ENCODE data around the gene TXNDC8. TPM values are rescaled to one million over a fixed set of nuclear protein-coding genes. Genes with fewer than 3 reads are reported as not detected.
A peak's percentile ranks its signal among the peaks of the same experiment; 100 is the strongest.

TXNDC8 gene
- total and polyA plus RNA-seq, 12 donors = not detected

DNA sequence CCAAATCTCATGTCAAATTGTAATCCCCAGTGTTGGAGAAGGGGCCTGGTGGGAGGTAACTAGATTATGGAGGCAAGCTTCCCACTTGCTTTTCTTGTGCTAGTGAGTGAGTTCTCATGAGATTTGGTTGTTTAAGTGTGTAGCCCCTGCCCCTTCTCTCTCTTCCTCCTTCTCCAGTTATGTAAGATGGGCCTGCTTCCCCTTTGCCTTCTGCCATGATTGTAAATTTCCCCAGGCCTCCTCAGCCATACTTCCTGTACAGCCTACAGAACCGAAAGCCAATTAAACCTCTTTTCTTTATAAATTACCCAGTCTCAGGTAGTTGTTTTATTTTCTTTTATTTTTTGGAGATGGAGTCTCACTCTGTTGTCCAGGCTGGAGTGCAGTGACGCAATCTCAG lies 18.2 kb upstream of the TXNDC8 start:
- no peak for DNase-seq
- H3K9me3 ChIP-seq (replicated peaks in 1 of 3) = no peaks in the 10 kb centered on the region
- WGBS, 4 donors = 71 to 94% (median 85%) methylated on average over 2 of the region's 2 CpGs

GRCh38 chr9:110351009-110351467 lies 13.4 kb upstream of the TXNDC8 start:
- peak in 1 of 7 donors; percentile 7 for DNase-seq
- H3K27me3 ChIP-seq = no peaks in the 10 kb centered on the region
- 19 to 33% (median 30%) methylated on average over 1 of the region's 1 CpG for WGBS, 4 donors
- intact Hi-C loops (cut with DNase I) = no loop called here
- no peaks in the 10 kb centered on the region for H3K4me1 ChIP-seq (replicated peaks in 1 of 2)
- TF ChIP-seq CTCF (IDR thresholded peaks at IDR 0.05) = no peak
- no peak for TF ChIP-seq POLR2A (IDR thresholded peaks at IDR 0.05)
- no peaks in the 10 kb centered on the region for H3K9me3 ChIP-seq (replicated peaks in 1 of 3)
- H3K27ac ChIP-seq = no peak overlapping the region
- no peak overlapping the region for H3K4me3 ChIP-seq
- H3K36me3 ChIP-seq (replicated peaks in 1 of 2) = no peaks in the 10 kb centered on the region

More for the DNA sequence above, 18.2 kb upstream of the TXNDC8 start:
- H3K36me3 ChIP-seq (replicated peaks in 1 of 2) = no peaks in the 10 kb centered on the region
- no peaks in the 10 kb centered on the region for H3K27me3 ChIP-seq
- no peak overlapping the region for H3K4me3 ChIP-seq
- no peak overlapping the region for H3K27ac ChIP-seq
- no peaks in the 10 kb centered on the region for H3K4me1 ChIP-seq (replicated peaks in 1 of 2)
- TF ChIP-seq POLR2A (IDR thresholded peaks at IDR 0.05) (no peak), CTCF (IDR thresholded peaks at IDR 0.05) (no peak)
- intact Hi-C loops (cut with DNase I) = no loop called here

DNA sequence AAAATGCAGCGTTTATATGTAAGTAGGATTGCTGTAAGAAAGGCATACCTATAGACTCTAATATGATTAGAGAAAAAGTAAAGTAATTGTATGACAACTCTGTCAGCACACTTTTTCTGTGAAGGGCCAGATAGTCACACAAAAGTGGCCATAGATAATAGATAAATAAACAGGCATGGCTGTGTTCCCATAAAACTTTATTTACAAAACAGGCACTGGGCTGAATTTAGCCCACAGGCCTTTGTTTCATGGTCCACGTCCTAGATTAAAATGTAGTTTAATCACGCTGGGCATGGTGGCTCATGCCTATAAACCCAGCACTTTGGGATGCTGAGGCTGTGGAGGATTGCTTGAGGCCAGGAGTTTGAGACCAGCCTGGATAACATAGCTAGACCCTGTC lies 8.7 kb upstream of the TXNDC8 start:
- Histone ChIP-seq H3K4me3 (no peak overlapping the region), H3K27me3 (no peaks in the 10 kb centered on the region), H3K36me3 (replicated peaks in 1 of 2) (no peaks in the 10 kb centered on the region), H3K9me3 (replicated peaks in 1 of 3) (no peaks in the 10 kb centered on the region), H3K27ac (no peak overlapping the region), H3K4me1 (replicated peaks in 1 of 2) (no peaks in the 10 kb centered on the region)
- TF ChIP-seq POLR2A (IDR thresholded peaks at IDR 0.05) (no peak), CTCF (IDR thresholded peaks at IDR 0.05) (no peak)
- DNase-seq = no peak
- WGBS, 4 donors = 33 to 67% (median 50%) methylated on average over 3 of the region's 3 CpGs
- intact Hi-C loops (cut with DNase I) = no loop called here

- no peak overlapping the region for H3K4me3 ChIP-seq
- H3K4me1 ChIP-seq (replicated peaks in 1 of 2) = no peaks in the 10 kb centered on the region
- WGBS, 4 donors = 81 to 90% (median 88%) methylated on average over 6 of the region's 6 CpGs
- H3K9me3 ChIP-seq (replicated peaks in 1 of 3) = no peaks in the 10 kb centered on the region
- intact Hi-C loops (cut with DNase I) = no loop called here
- TF ChIP-seq CTCF (IDR thresholded peaks at IDR 0.05) (no peak), POLR2A (IDR thresholded peaks at IDR 0.05) (no peak)
- no peak overlapping the region for H3K27ac ChIP-seq
- DNase-seq = no peak
- no peaks in the 10 kb centered on the region for H3K27me3 ChIP-seq
- H3K36me3 ChIP-seq (replicated peaks in 1 of 2) = no peaks in the 10 kb centered on the region
Measured at GRCh38 chr9:110344821-110345220, 7.2 kb upstream of the TXNDC8 start.
